Astrocyte of the hippocampus (primary cell): ENCODE measurements around the gene FOXRED2.
A peak's percentile ranks its signal among the peaks of the same experiment; 100 is the strongest.
"Not testable (repeated sequence)": the region's sequence is repeated elsewhere in the genome, so short reads cannot be mapped to it uniquely, and the experiment has no call there.

Experiments
- DNase-seq: peaks from one replicate; pipeline ENCODE4 v3.0.0; 2011; ENCODE audit warnings: low read depth, low spot score

Gene FOXRED2

DNA sequence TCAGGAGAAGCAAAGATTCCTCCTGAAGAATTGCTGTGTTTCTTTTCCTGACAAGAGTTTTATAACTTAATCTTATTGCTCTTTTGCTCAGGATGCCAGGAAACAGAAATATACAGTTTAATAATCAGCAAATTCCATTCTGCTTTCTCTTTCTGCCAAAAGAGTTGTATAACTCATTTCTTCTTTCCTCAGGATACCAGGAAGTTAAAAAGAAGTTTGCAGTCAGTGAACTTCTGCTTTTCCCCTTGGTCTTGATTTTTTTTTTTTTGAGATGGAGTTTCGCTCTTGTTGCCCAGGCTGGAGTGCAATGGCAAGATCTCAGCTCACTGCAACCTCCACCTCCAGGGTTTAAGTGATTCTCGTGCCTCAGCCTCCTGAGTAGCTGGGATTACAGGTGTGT, 13.1 kb upstream of the FOXRED2 start:
- DNase-seq: not testable (repeated sequence)

DNA sequence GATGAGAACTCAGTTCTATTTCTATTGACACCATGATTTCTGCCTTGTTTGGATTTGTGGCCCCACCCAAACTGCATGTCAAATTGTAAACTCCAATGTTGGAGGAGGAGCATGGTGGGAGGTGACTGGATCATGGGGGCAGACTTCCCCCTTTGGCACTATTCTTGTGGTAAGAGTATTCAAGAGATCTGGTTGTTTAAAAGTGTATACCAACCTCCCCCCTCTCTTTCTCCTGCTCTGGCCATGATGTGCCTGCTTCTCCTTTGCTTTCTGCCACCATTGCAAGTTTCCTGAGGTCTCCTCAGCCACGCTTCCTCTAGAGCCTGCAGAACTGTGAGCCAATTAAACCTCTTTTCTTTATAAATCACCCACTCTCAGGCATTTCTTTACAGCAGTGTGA, 7.9 kb upstream of the FOXRED2 start:
- no peak for DNase-seq

DNA sequence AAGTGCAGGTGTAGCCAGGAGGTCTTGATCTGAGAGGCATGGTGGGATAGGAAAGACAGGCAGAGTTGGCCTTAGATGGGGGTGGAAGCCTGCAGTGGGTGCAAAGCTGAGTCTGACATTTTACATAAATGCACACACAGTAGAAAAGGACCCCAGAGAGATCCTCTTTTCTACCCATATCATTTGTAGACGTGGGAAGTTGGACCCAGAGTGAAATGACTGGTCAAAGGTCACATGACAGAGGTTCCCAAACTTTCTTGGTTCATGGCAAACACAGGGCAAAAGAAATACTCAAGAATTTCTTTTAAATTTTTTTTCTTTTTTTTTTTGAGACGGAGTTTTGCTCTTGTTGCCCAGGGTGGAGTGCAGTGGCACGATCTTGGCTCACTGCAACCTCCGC, 6.2 kb upstream of the FOXRED2 start:
- DNase-seq: no peak

DNA sequence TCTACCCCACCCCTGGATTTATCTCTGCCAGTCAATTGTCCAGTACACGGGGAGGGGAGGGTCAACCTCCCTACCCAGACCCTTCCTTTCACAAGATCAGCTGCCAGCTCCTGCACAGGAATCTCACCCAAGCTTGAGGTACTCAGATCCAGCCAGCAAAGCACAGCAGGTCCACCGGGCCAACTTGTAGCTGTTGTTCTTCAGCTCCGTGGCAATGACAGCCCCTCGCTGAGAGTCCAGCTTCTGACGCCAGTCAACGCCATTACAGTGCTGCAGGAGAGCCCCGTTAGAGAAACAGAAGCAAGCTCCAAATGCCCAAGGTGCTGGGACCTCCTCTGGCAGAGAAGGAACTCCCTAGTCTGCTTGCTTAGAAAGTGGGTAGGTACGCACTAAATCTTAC, 5.5 kb upstream of the FOXRED2 start:
- no peak for DNase-seq

DNA sequence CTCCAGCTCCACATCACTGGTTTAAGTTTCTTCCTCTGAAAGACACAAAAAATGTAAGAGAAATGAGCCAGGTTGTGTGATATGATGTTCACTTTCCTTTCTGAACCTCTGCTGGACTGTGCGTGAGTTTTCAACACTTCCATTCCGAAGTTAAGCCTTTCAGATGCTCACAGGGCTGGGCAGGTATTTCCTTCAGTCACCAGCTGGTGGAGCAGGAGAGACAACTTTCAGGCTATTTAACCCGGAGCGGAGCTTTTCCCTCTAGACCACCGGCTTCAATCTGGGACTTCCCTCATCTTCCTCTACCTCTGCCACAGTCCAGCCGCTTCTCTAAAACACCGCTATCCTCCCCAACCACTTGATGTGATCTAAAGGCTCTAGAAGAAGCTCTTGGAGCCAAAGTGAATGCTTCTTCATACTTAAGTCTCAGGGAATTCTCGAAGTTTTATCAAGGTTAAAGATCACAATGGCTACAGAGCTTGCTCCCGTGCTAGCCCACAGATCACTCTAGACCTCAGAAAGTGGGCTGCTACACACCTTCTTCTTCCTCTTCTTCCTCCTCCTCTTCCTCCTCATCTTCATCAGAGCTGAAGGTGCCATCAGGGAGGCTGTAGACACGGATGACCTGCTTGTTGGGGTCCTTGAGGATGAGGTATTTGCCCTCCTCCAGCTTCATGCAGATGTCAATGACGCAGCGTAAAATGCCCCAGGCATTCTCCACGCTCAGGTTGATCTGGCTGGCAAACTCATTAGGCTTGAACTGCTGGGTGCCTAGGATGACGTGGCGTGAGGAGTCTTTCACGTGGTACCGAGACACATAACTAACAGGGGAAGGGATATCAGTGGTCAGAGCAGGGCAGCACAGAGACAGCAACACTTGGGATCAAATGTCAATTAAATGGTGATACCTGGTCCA, 4.4 kb upstream of the FOXRED2 start:
- peak; percentile 74 for DNase-seq

DNA sequence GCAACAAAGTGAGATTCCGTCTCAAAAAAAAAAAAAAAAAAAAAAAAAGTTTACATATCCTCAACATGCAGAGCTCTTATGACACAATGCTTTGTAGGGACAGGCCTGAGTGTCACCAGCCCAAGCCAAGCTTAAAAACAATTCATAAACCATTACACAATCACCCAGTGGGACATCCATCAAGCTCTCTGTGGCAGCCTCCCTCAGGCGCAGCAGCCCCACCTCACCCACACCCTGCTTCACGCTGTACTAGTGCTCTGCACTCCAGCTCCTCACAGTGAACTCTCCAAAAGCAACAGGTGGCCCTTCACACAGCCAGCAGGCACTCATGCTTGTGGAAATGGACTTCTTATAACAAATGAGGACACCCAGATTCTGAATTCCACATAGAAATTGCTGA, 3.5 kb upstream of the FOXRED2 start:
- DNase-seq: no peak

DNA sequence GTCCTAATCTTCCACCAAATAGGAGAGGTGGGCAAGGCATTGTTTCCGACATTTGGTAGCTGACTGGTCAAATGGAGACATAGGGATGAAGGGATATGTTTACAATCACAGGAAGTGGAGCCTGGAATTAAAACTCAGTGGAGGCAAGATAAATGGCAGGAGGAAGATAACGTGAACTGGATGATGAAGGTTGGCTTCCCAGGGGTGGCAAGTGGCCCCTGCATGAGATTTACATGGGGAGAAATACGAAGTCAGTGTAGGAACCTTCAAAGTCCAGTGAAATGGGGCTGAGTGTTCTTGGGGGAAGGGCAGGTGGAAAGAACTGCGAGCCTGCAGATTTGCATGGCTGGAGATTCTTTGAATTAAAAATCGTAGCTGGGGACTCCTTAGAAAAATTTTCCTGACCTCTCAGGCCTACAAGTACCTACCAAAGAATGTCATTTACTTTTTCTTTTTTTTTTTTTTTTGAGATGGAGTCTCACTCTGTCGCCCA, 724 bp upstream of the FOXRED2 start:
- DNase-seq: no peak

DNA sequence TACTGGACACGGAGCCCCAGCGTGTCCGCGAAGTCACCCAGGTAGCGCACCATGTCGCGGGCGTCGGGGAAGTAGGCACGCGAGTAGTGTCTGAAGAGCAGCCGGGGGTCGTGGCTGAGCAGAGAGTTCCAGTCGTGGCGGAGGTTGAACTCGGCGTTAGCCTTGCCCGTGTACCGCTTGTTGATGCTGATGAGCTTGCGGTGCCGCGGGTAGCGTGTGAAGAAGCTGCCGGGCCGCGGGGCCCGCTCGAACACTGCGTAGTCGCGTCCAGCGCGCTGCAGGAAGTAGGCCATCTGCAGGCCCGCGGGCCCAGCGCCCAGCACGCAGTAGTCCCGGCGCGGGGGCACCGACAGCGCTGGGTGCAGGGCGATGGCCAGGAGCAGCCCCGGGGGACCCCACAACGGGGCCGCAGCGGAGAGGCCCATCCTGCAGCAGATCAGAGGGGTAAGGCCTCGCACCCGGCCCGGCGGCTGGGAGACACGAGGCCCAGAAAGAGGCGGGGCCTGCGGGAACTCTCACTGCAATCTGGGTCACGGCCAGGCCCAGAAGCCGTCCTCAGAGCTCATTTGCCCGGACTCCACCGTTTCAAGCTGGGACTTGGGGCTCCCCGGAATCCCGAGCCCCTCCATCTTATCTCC, 723 bp downstream of the FOXRED2 start:
- DNase-seq: no peak

DNA sequence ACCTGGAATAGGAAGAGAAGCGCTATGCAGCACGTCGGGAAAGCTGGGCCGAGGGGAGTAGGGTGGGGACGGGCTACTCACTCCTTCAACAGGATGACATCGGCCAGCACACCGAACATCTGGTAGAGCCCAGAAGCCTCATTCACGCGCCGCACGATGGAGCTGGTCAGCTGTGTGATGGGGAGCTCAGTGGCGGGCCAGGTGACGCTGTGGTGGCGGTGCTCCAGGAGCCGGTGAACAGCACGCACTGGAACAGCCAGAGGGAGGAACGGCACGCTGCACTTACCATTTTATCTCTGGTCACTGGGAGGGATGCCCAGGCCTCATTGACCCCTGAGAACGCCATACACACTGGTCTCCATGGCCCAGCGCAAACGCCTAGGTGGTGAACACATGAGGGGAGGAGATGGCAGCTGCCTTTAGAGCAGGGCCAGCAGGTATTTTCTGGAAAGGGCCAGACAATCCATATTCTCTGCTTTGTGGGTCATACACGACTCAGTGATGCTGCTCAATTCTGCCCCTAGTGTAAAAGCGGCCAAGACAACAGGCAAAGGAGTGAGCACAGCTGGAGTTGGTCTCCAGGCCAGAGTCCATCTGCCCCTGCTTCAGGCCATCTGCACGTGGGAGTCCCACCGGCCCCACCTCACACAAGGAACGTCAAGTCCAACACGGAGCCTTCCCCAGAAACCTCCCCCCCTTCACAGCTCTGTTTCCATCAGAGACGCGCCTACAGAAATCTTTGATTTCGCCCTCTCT, 8.8 kb downstream of the FOXRED2 start:
- no peak for DNase-seq

DNA sequence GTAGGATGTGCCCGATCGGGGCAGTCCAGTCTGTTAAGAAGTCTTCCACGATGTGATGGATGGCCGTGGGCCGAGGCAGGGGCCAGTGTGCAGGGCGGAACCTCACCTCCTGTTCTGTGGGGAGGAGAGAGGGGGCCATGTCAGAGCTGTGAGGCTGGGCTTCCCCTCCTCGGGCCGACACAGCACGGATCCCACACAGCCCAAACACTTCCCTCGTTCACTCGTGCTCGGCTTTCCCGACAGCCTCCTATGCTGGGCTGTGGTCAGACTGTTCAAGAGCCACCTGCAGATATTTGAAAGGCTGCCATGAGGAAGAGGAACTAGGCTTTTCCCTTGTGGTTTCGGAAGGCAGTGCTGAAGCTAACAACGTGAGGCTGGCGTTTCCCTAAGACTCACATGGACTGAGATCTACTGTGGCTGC, 13.1 kb downstream of the FOXRED2 start:
- DNase-seq: no peak

DNA sequence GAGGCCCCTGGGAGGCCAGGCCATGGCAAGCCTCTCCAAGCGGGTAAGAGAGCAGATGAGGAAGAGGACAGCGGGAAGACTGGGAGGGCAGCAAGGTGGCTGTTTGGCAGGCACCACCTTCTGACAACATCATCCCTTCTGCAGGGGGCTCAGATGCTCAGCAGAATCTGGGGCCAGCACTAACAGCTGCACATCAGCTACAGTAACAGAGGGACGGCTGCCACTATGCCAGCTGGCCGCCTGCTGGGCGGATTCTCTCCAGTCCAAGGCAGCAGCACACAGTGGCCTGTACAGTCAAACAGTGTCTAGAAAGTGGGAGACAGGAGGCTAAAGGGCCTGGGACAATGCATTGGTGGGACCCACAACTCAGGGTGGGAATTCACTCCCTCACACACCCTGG, 14.7 kb downstream of the FOXRED2 start:
- no peak for DNase-seq

DNA sequence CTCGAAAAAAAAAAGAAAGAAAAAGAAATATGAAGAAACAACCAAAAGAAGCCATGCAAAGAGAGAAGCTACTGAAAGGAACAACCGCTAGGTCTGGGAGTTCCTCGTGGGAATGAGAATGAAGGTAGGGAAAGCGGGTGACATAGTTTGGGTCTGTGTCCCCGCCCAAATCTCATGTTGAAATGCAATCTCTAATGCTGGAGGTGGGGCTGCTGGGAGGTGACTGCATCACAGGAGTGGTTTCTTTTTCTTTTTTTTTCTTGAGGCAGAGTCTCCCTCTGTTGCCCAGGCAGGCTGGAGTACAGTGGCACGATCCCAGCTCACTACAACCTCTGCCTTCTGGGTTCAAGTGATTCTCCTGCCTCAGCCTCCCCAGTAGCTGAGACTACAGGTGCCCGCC, 15.7 kb downstream of the FOXRED2 start:
- no peak for DNase-seq

DNA sequence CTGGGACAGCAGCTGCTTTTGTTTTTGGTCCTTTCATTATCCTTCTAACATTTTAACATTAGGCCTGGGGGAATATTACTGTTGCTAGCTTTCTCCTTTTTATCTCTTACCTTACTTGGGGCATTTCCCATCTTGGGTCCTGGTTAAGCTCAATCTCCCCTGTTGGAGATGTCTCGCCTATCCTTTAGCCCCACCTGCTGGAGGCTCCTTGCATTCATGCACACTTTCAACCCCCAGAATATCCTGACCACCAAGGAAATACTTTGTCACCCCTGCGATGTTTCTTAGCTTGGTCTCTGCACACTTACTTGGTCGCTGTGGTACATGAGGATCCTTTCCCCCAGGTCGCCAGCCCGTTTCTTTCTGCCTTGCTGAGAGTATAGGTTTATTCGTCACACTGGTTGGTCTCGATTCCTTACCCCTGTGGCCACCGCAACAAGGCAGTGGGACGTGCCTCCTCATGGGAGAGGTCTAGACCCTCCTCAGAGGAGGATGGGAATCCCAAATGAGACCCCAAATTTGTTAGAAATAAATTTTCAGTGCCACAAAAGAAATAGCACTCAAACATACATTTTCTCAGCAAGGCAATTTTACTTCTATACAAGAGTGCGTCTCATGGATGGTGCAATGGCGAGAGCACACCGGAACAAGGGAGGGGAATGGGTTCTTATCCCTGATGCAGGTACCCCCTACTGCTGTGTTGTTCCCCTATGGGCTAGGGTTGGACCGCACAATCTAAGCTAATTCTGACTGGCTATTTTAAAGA, 20.0 kb downstream of the FOXRED2 start:
- peak; percentile 62 for DNase-seq

DNA sequence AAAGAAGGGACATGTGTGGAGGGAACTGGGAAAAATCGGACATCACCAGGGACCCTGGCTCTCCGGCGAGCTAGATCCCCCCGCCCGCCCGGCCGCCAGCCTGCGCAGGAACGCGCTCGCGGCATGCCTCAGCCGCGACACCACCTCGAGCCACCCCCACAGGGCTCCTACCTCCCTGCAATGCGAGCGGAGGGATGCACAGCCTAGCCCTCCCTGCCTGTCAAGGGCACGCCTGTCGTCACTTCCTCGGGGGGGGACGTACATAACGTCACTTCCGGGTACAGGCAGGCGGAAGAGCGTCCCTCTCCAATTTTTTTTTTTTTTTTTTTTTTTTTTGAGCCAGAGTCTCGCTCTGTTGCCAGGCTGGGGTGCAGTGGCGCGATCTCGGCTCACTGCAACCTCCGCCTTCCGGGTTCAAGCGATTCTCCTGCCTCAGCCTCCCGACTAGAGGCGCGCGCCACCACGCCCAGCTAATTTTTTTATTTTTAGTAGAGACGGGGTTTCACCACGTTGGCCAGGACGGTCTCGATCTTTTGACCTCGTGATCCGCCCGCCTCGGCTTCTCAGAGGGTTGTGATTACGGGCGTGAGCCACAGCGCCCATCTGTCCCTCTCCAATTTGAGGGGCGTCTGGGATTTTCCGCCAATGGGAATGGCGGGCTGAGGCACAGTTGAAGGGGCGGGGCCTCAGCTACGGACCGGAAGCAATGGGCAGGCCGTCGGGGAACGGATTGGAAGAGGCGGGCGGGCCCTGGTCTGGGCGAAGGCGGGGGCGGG, 25.3 kb downstream of the FOXRED2 start, which contains the start of gene TXN2:
TSS of gene TXN2 (minus strand) at position 248 of the 776 bp plus-strand sequence. CDS start 803 bp downstream, outside the sequence.
- DNase-seq: peak; percentile 98

DNA sequence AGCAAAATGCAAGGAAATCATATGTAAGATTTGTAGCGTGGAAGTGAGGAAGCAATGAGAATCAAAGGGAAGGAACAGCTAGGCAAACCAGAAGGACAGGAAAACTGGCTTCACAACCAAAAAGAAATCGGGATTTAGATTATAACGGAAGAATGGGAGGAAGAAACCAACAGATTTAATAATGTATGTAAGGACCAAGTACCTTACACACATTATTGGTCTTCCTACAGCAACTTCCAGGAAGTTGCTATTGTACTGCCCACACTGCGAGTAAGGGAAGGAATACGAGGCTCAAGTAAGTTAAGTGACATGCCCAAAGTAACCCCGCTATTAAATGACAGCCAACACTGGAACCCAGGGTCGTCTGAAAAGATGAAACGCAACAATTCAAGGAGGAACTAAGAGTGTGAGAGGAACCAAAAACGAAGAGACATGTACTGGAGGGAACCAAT, 25.9 kb downstream of the FOXRED2 start:
- DNase-seq: no peak

DNA sequence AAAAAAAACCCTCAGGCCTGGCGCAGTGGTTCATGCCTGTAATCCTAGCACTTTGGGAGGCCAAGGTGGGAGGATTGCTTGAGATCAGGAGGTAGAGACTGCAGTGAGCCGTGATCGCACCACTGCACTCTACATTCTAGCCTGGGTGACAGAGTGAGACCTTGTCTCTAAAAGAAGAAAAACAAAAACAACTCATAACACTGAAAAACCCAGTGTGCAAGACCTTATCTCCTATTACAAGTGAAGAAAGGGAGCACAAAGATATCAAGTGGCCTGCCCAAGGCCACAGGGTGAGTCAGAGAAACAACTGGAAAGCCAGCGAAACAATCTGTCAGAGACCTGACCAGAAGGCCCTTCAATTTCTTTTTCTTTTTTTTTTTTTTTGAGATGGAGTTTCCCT, 27.9 kb downstream of the FOXRED2 start:
- DNase-seq: no peak

DNA sequence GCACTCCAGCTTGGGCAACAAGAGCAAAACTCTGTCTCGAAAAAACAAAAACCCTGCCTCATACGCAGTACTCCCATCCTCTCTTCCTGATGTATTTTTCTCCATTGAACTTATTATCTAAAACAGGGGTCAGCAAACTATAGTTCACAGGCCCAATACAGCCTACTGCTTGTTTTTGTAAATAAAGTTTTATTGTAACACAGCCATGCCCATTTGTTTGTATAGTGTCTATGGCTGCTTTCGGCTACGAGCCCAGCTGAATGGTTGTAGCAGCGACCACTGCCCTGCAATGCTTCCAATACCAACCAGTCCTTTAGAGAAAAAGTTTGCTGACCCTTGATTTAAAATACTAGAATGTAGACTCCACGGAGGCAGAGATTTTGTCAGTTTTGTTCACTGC, 31.5 kb downstream of the FOXRED2 start:
- DNase-seq: no peak

DNA sequence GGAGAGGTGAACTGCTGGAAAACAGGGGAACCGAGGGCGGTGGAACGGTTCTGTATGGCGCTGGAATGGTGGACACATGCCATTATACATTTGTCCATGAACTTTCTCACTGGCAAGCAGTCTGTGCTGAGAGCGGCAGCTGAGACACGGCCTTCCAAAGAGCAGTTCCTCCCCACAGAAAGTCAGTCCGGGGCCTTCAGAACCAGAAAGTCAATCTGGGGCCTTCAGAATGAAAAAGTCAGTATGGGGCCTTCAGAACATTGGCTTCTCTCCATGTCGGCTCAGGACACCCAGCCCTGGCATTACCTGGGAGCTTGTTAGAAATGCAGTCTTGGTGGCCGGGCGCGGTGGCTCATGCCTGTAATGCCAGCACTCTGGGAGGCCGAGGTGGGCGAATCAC, 34.2 kb downstream of the FOXRED2 start:
- no peak for DNase-seq

DNA sequence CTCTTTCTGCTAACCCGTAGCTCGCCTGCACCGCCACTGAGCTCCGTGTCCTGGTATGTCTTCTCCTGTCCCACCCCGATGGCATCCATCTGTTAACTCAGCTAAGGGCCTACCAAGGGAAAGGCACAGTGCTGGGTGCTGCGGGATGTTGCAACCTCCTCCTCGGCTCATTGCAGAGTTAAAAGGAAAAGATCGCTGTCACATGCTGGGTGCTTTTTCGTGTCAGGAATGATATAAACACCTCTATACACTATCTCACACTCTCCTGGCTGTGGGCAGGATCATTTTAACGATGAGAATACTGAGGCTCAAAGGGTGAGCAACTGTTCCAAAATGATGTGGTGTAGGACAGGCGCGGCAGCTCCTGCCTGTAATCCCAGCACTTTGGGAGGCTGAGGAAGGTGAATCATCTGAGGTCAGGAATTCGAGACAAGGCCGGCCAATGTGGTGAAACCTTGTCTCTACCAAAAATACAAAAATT, 35.5 kb downstream of the FOXRED2 start:
- DNase-seq: peak; percentile 54

DNA sequence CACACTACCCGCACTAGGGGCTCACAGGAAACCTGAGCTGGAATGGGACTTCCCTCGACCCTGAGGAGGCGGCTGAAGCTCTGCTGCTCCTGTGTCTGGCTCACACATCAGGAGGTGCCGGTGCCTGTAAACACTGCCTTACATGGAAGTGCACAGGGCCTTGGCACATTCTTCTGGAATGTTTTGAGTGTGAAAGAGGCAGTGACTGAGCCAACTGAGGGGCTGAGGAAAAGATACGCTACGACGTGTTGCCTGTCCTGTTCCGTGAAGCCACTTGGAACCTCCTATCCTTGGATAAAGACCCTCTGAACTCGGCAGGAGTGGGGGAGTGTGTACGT, 35.9 kb downstream of the FOXRED2 start:
- DNase-seq: peak; percentile 31
